OCI-LY3 (cell line): ENCODE measurements around the gene MIPOL1.

ENCODE experiments used
- H2AFZ ChIP-seq: fragments of 200-600, 300-600 bp; shearing (Covaris generic); 2 replicates; pipeline ENCODE4 v1.6.0; 2014; ENCODE audit warnings: antibody characterized with exemption, low read depth, low read length
- H3K27ac ChIP-seq: fragments of 200-600, 300-600 bp; sonication (generic); 2 replicates; pipeline ENCODE4 v1.5.1; 2014; ENCODE audit warnings: mild to moderate bottlenecking, low read length, moderate library complexity, mixed read lengths
- H3K27me3 ChIP-seq: fragments of 200-600, 300-600 bp; sonication (generic); 2 replicates; pipeline ENCODE4 v1.6.1; 2014; ENCODE audit warnings: low read depth, low read length, mixed read lengths
- H3K36me3 ChIP-seq: fragments of 200-600, 300-600 bp; sonication (generic); replicated peaks from 2 replicates; pipeline ENCODE3; 2014; ENCODE audit warnings: low read depth, low read length, mixed read lengths
- H3K4me1 ChIP-seq: fragments of 300-600, 200-600 bp; sonication (generic); 2 replicates; pipeline ENCODE4 v1.6.1; 2014; ENCODE audit warnings: low read length, mixed read lengths
- H3K4me2 ChIP-seq: fragments of 200-600, 300-600 bp; sonication (generic); 2 replicates; pipeline ENCODE4 v1.6.1; 2014; ENCODE audit warnings: low read length, mixed read lengths
- H3K4me3 ChIP-seq: fragments of 300-600, 200-600 bp; sonication (generic); 2 replicates; pipeline ENCODE4 v1.5.1; 2014; ENCODE audit warnings: antibody characterized with exemption, mild to moderate bottlenecking, low read length, moderate library complexity
- H3K79me2 ChIP-seq: fragments of 300-600, 200-600 bp; shearing (Covaris generic); 2 replicates; pipeline ENCODE4 v1.6.1; 2014; ENCODE audit warnings: mild to moderate bottlenecking, low read length, mixed read lengths
- H3K9ac ChIP-seq: fragments of 300-600, 200-600 bp; shearing (Covaris generic); 2 replicates; pipeline ENCODE4 v1.6.0; 2014; ENCODE audit warnings: mild to moderate bottlenecking, low read length, moderate library complexity
- H3K9me3 ChIP-seq: fragments of 200-600, 300-600 bp; shearing (Covaris generic); 2 replicates; pipeline ENCODE4 v1.6.1; 2014; ENCODE audit warnings: low read length, mixed read lengths; ENCODE audit not compliant: insufficient read depth
- H4K20me1 ChIP-seq: fragments of 200-600, 300-600 bp; sonication (generic); 2 replicates; pipeline ENCODE4 v1.6.1; 2016; ENCODE audit warnings: low read length, mixed read lengths; ENCODE audit not compliant: insufficient read depth
- CTCF ChIP-seq: fragments of 200-600, 300-600 bp; sonication (generic); IDR thresholded peaks from 2 replicates; pipeline ENCODE4 v1.5.1; 2014; ENCODE audit warnings: antibody characterized with exemption, low read length, low read depth
- EZH2phosphoT487 ChIP-seq: fragments of 200-600 bp; shearing (Covaris generic); IDR thresholded peaks from 2 replicates; pipeline ENCODE4 v1.6.1; 2018; ENCODE audit warnings: antibody characterized with exemption, mixed run types, low read depth

The MIPOL1 gene

GRCh38 chr14:37573356-37573755 is 375.6 kb downstream of the MIPOL1 start:
- Histone ChIP-seq H3K4me2 (no peak overlapping the region), H2AFZ (no peak overlapping the region), H3K9me3 (no peaks in the 10 kb centered on the region), H3K4me3 (no peak overlapping the region), H3K36me3 (no peaks in the 10 kb centered on the region), H4K20me1 (no peaks in the 10 kb centered on the region), H3K27me3 (no peaks in the 10 kb centered on the region), H3K9ac (no peak overlapping the region), H3K79me2 (no peaks in the 10 kb centered on the region), H3K27ac (no peak overlapping the region), H3K4me1 (no peaks in the 10 kb centered on the region)
- no peak for TF ChIP-seq EZH2phosphoT487
- TF ChIP-seq CTCF: no peak

GRCh38 chr14:37579274-37579673 is 381.5 kb downstream of the MIPOL1 start:
- TF ChIP-seq EZH2phosphoT487 (no peak), CTCF (no peak)
- Histone ChIP-seq H2AFZ (no peak overlapping the region), H3K79me2 (no peaks in the 10 kb centered on the region), H3K4me2 (no peak overlapping the region), H3K9ac (no peak overlapping the region), H3K4me3 (no peak overlapping the region), H3K27me3 (no peaks in the 10 kb centered on the region), H4K20me1 (no peaks in the 10 kb centered on the region), H3K9me3 (no peaks in the 10 kb centered on the region), H3K27ac (no peak overlapping the region), H3K4me1 (no peaks in the 10 kb centered on the region), H3K36me3 (no peaks in the 10 kb centered on the region)

GRCh38 chr14:37580146-37580545 is 382.4 kb downstream of the MIPOL1 start:
- no peak for TF ChIP-seq EZH2phosphoT487
- TF ChIP-seq CTCF: no peak
- Histone ChIP-seq H3K36me3 (no peaks in the 10 kb centered on the region), H3K27ac (no peak overlapping the region), H3K27me3 (no peaks in the 10 kb centered on the region), H3K4me2 (no peak overlapping the region), H3K4me1 (no peaks in the 10 kb centered on the region), H4K20me1 (no peaks in the 10 kb centered on the region), H3K79me2 (no peaks in the 10 kb centered on the region), H3K9me3 (no peaks in the 10 kb centered on the region), H3K9ac (no peak overlapping the region), H3K4me3 (no peak overlapping the region), H2AFZ (no peak overlapping the region)

- Histone ChIP-seq H3K79me2 (no peaks in the 10 kb centered on the region), H3K9ac (no peak overlapping the region), H3K9me3 (no peaks in the 10 kb centered on the region), H3K4me3 (no peak overlapping the region), H3K36me3 (no peaks in the 10 kb centered on the region), H2AFZ (no peak overlapping the region), H3K4me2 (no peak overlapping the region), H3K27me3 (no peaks in the 10 kb centered on the region), H4K20me1 (no peaks in the 10 kb centered on the region), H3K27ac (no peak overlapping the region), H3K4me1 (no peaks in the 10 kb centered on the region)
- TF ChIP-seq CTCF (no peak), EZH2phosphoT487 (no peak)
Observed at GRCh38 chr14:37583358-37584210, 385.8 kb downstream of the MIPOL1 start.
